GM21723 (cell line): Measurements from ENCODE around the gene CTAG1A.
"Not testable (repeated sequence)": the region's sequence is repeated elsewhere in the genome, so short reads cannot be mapped to it uniquely, and the experiment has no call there.

Experiments used
- ATAC-seq: cut with Tn5 transposase; IDR thresholded peaks from one replicate; pipeline ENCODE4 v1.9.1; 2021; ENCODE audit warnings: mild to moderate bottlenecking, moderate library complexity; ENCODE audit not compliant: unreplicated experiment

The CTAG1A gene

GRCh38 chrX:154608823-154609222 is 23.9 kb downstream of the CTAG1A start:
- not testable (repeated sequence) for ATAC-seq

- not testable (repeated sequence) for ATAC-seq
Observed at GRCh38 chrX:154611146-154611545, 26.2 kb downstream of the CTAG1A start.

- not testable (repeated sequence) for ATAC-seq
Observed at GRCh38 chrX:154613586-154613985, 28.7 kb downstream of the CTAG1A start.

- not testable (repeated sequence) for ATAC-seq
Observed at GRCh38 chrX:154619182-154619581, 34.2 kb downstream of the CTAG1A start, which contains the start of gene CTAG1B. TSS of gene CTAG1B (minus strand) at chrX:154619282. CDS start at chrX:154619218, 64 bp downstream.

- not testable (repeated sequence) for ATAC-seq
Observed at GRCh38 chrX:154620767-154621414, 36.0 kb downstream of the CTAG1A start.

GRCh38 chrX:154628960-154629359 is 44.0 kb downstream of the CTAG1A start:
- not testable (repeated sequence) for ATAC-seq

GRCh38 chrX:154630949-154631348 is 46.0 kb downstream of the CTAG1A start:
- ATAC-seq, result not testable (repeated sequence)

GRCh38 chrX:154633661-154634060 is 48.7 kb downstream of the CTAG1A start:
- not testable (repeated sequence) for ATAC-seq
